ENCODE data around the gene RPL11.
"Not testable (repeated sequence)": the region's sequence is repeated elsewhere in the genome, so short reads cannot be mapped to it uniquely, and the experiment has no call there.

The RPL11 gene

DNA sequence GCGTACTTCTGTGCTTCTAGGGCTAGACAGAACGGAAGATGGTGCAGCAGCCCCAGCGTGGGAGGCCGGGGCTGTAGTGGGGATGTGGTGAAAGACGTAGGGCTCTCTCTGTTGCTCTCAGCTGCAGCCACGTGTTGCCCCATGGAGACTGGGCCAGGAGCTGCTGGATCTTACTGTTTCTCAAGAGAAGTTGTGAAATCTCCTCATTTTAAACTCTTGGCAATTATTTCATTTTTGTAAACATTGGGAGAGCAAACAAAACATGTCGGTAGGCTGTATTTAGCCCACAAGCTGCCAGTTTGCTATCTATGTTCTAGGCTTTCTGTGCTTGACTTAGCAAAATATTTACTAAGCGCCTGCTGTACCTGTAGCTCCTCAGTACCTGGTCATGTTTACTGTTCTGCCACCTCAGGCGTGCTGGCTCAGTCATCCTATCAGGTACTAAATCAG is 35.8 kb downstream of the RPL11 start:
- no peak for DNase-seq (ENCODE audit: low read depth in 2 of 2, low spot score in 1 of 2)

DNA sequence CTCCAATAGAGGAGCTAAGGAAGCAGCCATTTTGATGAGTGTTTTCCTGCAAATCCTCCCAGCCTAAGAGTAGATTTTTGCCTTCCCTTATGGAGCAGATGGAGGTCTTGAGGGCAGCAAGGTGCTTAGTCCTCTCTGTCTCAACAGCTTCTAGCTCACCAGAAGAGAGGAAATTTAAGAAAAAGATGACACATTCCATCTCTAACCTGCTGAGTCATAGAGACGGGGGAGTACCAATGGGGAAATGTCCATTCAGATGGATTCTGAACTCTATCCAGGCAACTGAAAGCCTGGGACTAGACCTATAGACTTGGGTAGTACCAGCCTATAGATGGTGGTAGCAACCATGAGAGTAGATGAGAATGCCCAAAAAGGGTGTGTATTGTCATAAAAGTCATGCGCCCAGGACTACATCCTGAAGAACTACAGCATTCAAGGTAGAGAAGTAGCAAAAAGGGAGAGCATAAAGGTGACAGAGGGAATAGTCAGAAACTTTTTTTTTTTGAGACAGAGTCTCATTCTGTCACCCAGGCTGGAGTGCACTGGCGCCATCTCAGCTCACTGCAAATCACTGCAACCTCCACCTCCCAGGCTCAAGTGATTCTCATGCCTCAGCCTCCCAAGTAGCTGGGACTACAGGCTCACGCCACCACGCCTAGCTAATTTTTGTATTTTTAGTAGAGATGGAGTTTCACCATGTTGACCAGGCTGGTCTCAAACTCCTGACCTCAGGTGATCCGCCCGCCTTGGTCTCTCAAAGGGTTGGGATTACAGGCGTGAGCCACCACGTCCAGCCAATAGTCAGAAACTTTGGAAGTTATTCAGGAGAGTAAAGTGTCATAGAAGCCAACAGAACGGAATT is 41.0 kb downstream of the RPL11 start:
- DNase-seq (ENCODE audit: low read depth in 2 of 2, low spot score in 1 of 2) = no peak

DNA sequence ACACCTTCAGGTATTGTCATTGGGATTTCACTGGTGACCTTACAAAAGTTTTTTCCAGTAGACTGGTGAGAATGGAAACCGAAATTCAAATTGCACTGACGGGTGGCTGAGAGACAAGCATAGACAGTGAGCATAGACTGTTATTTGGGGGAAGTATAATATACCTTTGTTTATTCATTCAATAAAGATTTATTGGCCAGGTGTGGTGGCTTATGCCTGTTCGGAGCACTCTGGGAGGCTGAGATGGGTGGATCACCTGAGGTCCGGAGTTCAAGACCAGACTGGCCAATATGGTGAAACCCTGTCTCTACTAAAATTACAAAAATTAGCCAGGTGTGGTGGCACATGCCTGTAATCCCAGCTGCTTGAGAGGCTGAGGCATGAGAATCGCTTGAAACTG is 41.7 kb downstream of the RPL11 start:
- DNase-seq (ENCODE audit: low read depth in 2 of 2, low spot score in 1 of 2) = not testable (repeated sequence)

DNA sequence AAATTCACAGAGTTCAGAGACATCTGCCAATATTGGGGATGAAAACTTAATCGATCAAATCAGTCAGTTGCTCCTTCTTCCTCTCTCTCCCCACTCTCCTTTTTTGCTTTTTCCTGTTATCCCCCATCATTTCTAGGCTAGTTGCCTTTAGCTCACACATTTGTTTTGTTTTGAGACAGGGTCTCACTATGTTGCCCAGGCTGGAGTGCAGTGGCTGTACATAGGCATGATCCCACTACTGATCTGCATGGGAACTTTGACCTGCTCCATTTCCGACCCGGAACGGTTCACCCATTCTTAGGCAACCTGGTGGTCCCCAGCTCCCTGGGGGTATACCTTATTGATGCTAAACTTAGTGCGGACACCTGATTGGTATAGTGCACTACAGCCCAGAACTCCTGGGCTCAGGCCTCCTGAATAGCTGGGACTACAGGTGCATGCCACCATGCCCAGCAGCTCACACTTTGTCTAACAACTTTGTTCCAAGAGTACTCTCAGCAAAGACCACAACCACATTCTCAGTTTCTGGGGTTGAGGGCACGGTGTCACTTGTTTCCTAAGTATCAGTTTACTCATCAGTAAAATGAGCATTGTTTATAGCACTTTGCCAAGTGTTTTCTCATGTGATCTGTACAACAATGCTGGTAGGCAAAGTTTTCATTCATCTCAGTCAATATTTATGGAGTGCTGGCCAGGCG is 45.0 kb downstream of the RPL11 start:
- DNase-seq (ENCODE audit: low read depth in 2 of 2, low spot score in 1 of 2) = no peak

DNA sequence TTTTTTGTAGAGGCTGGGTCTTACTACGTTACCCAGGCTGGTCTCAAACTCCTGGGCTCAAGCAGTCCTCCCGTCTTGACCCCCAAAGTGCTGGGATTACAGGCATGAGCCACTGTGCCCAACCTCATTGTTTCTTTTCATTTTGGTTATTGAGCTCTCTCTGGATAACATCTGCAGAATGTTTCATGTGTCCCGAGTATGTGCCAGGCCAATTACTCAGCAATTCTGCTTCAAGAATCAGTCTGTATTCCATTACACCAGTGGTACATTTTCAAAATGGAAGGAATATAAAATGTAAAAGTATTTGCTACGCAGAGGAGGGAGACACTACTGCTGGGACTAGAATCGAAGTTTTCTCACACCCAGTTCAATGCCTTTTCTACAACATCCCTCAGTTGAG is 50.0 kb downstream of the RPL11 start:
- DNase-seq (ENCODE audit: low read depth in 2 of 2, low spot score in 1 of 2) = no peak

DNA sequence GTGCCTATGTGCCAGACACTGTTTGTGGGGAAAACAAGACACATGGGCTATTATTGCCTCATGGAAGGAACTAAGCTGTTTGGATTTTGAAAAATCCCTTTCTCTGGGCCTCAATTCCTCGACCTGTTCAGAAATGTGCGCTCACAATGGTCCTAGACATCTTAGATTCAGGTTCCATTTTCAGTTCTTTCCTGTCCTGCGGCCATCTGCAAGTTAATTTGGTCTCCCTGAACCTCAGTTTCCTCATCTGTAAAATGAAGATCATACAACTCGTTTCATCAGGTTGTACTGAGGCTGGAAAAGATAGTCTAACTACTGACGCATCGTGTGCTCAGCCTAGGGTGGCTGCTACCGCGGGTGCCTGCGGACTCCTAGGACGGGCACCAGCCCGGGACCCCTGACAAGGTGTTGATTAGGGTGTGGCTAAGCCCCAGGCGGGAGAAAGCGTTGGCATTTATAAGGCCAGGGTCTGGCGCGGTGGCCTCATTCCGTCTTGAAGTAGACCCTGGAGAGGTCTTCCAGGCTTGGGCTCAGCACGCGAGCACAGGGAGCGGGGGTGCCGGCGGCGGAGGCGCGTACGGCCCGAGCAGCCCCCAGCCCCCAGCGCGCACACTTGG is 51.2 kb downstream of the RPL11 start:
- DNase-seq (ENCODE audit: low read depth in 2 of 2, low spot score in 1 of 2) = peak in 1 of 2 donors; percentile 11

DNA sequence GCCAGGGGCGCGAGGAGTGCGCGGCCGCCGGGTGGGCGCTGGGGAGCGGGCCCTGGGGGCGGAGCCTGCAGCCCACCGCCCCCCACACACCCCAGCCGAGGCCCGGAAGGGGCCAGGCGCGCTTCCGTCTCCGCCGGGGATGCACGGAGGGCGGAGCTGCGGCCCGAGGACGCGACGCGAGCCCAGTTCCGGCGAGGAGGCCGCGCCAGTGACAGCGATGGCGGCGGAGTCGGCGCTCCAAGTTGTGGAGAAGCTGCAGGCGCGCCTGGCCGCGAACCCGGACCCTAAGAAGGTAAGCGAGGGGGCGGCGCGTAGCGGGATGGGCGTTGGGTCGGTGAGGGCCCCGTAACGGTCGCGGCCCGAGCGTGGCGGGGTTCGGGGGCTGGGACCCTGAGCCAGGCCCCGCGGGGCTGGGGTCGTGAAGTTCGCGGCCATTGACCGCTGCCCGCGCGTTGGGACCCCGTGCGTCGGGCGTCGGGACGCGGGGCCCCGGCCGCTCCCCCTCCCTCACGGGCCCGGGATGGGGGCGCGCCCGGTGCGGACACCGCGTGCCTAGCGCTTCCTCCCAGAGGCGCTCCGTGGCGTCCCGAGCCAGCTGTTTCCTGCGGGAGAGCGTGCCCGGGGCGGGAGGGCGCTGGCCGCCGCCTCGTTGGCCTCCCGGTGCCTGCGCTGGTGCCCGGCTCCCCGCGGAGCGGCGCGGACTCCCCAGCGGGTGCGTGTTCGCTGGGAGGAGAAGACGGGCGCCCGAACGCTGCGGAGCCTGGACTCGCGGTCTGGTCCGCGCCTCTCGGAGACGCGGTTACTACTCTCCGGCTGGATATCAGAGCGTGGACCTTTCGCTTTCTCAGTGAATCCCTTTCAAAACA is 51.9 kb downstream of the RPL11 start, which contains the start of gene ELOA:
TSS of gene ELOA (plus strand) at position 185 of the 866 bp plus-strand sequence. CDS start at position 218, 33 bp downstream.
- DNase-seq (ENCODE audit: low read depth in 2 of 2, low spot score in 1 of 2) = peak; percentile 45 to 52

DNA sequence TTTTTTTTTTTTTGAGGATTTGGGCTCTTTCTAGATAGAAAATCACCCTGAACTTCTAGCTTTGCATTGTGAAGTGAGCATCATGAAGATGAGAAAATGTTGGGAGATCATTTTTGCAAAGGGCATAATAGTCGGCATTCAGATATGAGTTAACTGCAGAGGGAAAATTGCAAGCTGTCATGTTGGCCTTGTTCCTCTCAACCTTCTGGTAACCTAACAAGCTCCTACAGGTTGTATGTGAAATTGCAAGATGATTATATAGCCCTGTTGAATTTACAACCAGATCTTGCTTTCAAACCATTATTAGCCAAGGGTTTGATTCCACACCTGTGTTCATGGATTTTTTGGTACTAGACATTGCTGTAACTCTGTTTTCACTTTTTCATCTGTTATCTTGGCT is 53.9 kb downstream of the RPL11 start:
- DNase-seq (ENCODE audit: low read depth in 2 of 2, low spot score in 1 of 2) = no peak
